ENCODE results near the gene USE1. TPM values are rescaled to one million over a fixed set of nuclear protein-coding genes. Genes with fewer than 3 reads are reported as not detected.
A peak's percentile ranks its signal among the peaks of the same experiment; 100 is the strongest.

The USE1 gene, protein sequence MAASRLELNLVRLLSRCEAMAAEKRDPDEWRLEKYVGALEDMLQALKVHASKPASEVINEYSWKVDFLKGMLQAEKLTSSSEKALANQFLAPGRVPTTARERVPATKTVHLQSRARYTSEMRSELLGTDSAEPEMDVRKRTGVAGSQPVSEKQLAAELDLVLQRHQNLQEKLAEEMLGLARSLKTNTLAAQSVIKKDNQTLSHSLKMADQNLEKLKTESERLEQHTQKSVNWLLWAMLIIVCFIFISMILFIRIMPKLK
- polyA plus RNA-seq (2011; rRNA removed) (10.1 and 10.2 TPM in 2 replicates), polyA plus RNA-seq (2017; fragmentation: RNase III; extraction: RNeasy Plus Mini Kit Qiagen cat#74134 plus additional on column Dnase treatment) (15.5 to 18.4 TPM (median 16.5 TPM) in 3 replicates), polyA minus RNA-seq (2011; rRNA and poly(A)+ RNA removed) (8.7 and 11.7 TPM in 2 replicates)
- 23.8 and 28.6 TPM in 2 replicates for polyA plus RNA-seq (2012; cell fraction: cytosol; rRNA removed)
- polyA plus RNA-seq (2012; cell fraction: nucleus; rRNA removed), result 18.2 and 19.8 TPM in 2 replicates

DNA sequence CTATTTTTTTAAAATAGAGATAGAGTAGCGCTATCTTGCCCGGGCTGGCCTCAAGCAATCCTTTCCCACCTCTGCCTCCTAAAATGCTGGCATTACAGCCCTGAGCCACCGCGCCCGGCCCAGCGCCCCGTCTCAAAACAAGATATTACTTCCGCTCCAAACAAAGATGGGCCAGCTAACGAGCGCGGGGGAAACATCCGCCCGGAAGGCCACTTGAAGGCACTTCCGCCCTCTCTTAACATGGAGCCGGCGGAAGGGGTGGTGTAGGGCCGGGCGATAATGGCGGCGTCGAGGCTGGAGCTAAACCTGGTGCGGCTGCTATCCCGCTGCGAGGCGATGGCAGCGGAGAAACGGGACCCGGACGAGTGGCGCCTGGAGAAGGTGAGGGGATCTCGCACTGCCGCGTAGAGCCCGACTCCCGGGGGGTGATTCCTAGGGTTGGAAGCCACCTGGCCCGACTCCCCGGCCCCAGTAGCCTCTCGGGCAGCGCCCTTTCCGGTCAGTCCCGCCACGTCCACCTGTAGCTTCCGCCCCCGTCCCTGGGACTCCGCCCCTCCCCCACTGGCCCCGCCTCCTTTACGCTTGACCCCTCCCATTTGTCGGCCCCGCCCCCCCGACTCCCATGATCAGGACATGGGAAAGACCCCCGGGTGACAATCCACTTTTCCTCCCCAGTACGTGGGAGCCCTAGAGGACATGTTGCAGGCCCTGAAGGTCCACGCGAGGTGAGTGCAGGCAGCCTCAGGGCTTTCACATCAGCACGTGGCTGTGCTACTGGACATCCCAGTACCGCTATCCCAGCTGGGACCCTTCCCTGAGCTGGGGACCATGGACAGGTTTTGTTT is at the start of gene USE1:
Gene USE1 (plus strand): TSS at position 231 of the 845 bp plus-strand sequence. CDS start 49 bp downstream, at position 280.
- Histone ChIP-seq H3K9me3 (no peaks in the 10 kb centered on the region), H3K4me1 (peaks cover 14% of the 10 kb centered on the region), H3K4me2 (peak within 1 kb of the TSS; percentile 93), H3K27ac (peak within 1 kb of the TSS; percentile 97), H3K4me3 (peak within 1 kb of the TSS; percentile 60)
- POLR2A ChIA-PET, result interaction anchor here (0.6 to 2.1 kb wide), 12 partner anchors 11 to 555 kb away, joined by 3 to 18 read pairs (median 4); partner anchors contain the start of genes BABAM1, MYO9B, OCEL1 and TMEM38A
- peak; percentile 76 to 91 for DNase-seq (ENCODE audit: low read depth in 1 of 2, low spot score in 1 of 2)
- no peak for FAIRE-seq
- CTCF ChIA-PET, result interaction anchor here (1.4 to 1.6 kb wide), 2 partner anchors 10 to 44 kb away, joined by 3 to 4 read pairs; no protein-coding TSS in a partner anchor
- ATAC-seq, result peak; percentile 92 to 95
- WGBS (ENCODE audit: missing lambda C conversion rate), result 13% methylated on average over 13 of the region's 56 CpGs
- TF ChIP-seq HDAC2 (IDR thresholded peaks at IDR 0.05) (no peak), ZFP36 (IDR thresholded peaks at IDR 0.05; ENCODE audit: borderline replicate concordance, partially characterized antibody) (no peak), EHMT2 (IDR thresholded peaks at IDR 0.05; ENCODE audit: low read depth) (no peak), HEYL (CRISPR knock-in tag; IDR thresholded peaks at IDR 0.05) (no peak), CHD2 (IDR thresholded peaks at IDR 0.05; ENCODE audit: low read length, partially characterized antibody) (no peak), KDM5A (IDR thresholded peaks at IDR 0.05) (0 out of 2 replicates have a peak, but pooled peaks have one; percentile 47), JUNB (IDR thresholded peaks at IDR 0.05) (no peak), POLR2AphosphoS2 (conservative IDR thresholded peaks at IDR 0.05; ENCODE audit: low read length) (no peak), FOXS1 (CRISPR knock-in tag; IDR thresholded peaks at IDR 0.05) (no peak), JUN (IDR thresholded peaks at IDR 0.05) (peak; percentile 33 to 92; a peak in 3 of 5 replicates), NR3C1 (IDR thresholded peaks at IDR 0.05) (no peak), FOSL2 (IDR thresholded peaks at IDR 0.05) (no peak), FOSL2 (CRISPR knock-in tag; IDR thresholded peaks at IDR 0.05) (no peak), PHF8 (IDR thresholded peaks at IDR 0.05; ENCODE audit: borderline replicate concordance, low read depth) (peak; percentile 95), BHLHE40 (IDR thresholded peaks at IDR 0.05; ENCODE audit: low read depth, low read length) (no peak), HOXB5 (CRISPR knock-in tag; IDR thresholded peaks at IDR 0.05) (no peak), GATA3 (IDR thresholded peaks at IDR 0.05; ENCODE audit: borderline replicate concordance) (peak; percentile 19; the same call in 1 of the 2 replicates), KDM1A (IDR thresholded peaks at IDR 0.05; ENCODE audit: low read depth) (no peak), RFX5 (IDR thresholded peaks at IDR 0.05) (no peak), FOSB (CRISPR knock-in tag; IDR thresholded peaks at IDR 0.05) (no peak), RNF2 (IDR thresholded peaks at IDR 0.05; ENCODE audit: borderline replicate concordance, low read depth) (no peak), CHD4 (IDR thresholded peaks at IDR 0.05; ENCODE audit: borderline replicate concordance) (no peak), CBX2 (IDR thresholded peaks at IDR 0.05; ENCODE audit: borderline replicate concordance, low read depth) (no peak), ESRRA (IDR thresholded peaks at IDR 0.05; ENCODE audit: borderline replicate concordance, low read length) (no peak)
- TF ChIP-seq, protein P1, sequence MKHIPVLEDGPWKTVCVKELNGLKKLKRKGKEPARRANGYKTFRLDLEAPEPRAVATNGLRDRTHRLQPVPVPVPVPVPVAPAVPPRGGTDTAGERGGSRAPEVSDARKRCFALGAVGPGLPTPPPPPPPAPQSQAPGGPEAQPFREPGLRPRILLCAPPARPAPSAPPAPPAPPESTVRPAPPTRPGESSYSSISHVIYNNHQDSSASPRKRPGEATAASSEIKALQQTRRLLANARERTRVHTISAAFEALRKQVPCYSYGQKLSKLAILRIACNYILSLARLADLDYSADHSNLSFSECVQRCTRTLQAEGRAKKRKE (CRISPR knock-in tag; IDR thresholded peaks at IDR 0.05; ENCODE audit: low read depth), result no peak
- TF ChIP-seq, protein P2, sequence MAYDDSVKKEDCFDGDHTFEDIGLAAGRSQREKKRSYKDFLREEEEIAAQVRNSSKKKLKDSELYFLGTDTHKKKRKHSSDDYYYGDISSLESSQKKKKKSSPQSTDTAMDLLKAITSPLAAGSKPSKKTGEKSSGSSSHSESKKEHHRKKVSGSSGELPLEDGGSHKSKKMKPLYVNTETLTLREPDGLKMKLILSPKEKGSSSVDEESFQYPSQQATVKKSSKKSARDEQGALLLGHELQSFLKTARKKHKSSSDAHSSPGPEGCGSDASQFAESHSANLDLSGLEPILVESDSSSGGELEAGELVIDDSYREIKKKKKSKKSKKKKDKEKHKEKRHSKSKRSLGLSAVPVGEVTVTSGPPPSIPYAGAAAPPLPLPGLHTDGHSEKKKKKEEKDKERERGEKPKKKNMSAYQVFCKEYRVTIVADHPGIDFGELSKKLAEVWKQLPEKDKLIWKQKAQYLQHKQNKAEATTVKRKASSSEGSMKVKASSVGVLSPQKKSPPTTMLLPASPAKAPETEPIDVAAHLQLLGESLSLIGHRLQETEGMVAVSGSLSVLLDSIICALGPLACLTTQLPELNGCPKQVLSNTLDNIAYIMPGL (CRISPR knock-in tag; IDR thresholded peaks at IDR 0.05; ENCODE audit: borderline replicate concordance), result no peak
- TF ChIP-seq, protein P3, sequence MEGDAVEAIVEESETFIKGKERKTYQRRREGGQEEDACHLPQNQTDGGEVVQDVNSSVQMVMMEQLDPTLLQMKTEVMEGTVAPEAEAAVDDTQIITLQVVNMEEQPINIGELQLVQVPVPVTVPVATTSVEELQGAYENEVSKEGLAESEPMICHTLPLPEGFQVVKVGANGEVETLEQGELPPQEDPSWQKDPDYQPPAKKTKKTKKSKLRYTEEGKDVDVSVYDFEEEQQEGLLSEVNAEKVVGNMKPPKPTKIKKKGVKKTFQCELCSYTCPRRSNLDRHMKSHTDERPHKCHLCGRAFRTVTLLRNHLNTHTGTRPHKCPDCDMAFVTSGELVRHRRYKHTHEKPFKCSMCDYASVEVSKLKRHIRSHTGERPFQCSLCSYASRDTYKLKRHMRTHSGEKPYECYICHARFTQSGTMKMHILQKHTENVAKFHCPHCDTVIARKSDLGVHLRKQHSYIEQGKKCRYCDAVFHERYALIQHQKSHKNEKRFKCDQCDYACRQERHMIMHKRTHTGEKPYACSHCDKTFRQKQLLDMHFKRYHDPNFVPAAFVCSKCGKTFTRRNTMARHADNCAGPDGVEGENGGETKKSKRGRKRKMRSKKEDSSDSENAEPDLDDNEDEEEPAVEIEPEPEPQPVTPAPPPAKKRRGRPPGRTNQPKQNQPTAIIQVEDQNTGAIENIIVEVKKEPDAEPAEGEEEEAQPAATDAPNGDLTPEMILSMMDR (IDR thresholded peaks at IDR 0.05), result no peak
- TF ChIP-seq, protein P4, sequence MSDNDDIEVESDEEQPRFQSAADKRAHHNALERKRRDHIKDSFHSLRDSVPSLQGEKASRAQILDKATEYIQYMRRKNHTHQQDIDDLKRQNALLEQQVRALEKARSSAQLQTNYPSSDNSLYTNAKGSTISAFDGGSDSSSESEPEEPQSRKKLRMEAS (IDR thresholded peaks at IDR 0.05), result peak; percentile 83
- TF ChIP-seq, protein P5, sequence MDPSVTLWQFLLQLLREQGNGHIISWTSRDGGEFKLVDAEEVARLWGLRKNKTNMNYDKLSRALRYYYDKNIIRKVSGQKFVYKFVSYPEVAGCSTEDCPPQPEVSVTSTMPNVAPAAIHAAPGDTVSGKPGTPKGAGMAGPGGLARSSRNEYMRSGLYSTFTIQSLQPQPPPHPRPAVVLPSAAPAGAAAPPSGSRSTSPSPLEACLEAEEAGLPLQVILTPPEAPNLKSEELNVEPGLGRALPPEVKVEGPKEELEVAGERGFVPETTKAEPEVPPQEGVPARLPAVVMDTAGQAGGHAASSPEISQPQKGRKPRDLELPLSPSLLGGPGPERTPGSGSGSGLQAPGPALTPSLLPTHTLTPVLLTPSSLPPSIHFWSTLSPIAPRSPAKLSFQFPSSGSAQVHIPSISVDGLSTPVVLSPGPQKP (IDR thresholded peaks at IDR 0.05; ENCODE audit: low read depth, low read length), result no peak
- TF ChIP-seq, protein P6, sequence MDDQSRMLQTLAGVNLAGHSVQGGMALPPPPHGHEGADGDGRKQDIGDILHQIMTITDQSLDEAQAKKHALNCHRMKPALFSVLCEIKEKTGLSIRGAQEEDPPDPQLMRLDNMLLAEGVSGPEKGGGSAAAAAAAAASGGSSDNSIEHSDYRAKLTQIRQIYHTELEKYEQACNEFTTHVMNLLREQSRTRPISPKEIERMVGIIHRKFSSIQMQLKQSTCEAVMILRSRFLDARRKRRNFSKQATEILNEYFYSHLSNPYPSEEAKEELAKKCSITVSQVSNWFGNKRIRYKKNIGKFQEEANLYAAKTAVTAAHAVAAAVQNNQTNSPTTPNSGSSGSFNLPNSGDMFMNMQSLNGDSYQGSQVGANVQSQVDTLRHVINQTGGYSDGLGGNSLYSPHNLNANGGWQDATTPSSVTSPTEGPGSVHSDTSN (IDR thresholded peaks at IDR 0.05), result peak; percentile 75
- TF ChIP-seq, protein P7, sequence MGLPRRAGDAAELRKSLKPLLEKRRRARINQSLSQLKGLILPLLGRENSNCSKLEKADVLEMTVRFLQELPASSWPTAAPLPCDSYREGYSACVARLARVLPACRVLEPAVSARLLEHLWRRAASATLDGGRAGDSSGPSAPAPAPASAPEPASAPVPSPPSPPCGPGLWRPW (IDR thresholded peaks at IDR 0.05), result no peak
